ENCODE results near the gene PIKFYVE.
"Not testable (repeated sequence)": the region's sequence is repeated elsewhere in the genome, so short reads cannot be mapped to it uniquely, and the experiment has no call there.

PIKFYVE gene

GRCh38 chr2:208300847-208301618, 35.0 kb downstream of the PIKFYVE start:
- no peak for DNase-seq (ENCODE audit: low read depth)

- DNase-seq (ENCODE audit: low read depth) = no peak
Observed at GRCh38 chr2:208304157-208304556, 38.1 kb downstream of the PIKFYVE start.

- no peak for DNase-seq (ENCODE audit: low read depth)
Observed at GRCh38 chr2:208304695-208305094, 38.6 kb downstream of the PIKFYVE start.

- no peak for DNase-seq (ENCODE audit: low read depth)
Observed at GRCh38 chr2:208306291-208306690, 40.2 kb downstream of the PIKFYVE start.

GRCh38 chr2:208311321-208311720, 45.3 kb downstream of the PIKFYVE start:
- DNase-seq (ENCODE audit: low read depth) = no peak

- DNase-seq (ENCODE audit: low read depth) = no peak
Observed at GRCh38 chr2:208311954-208312353, 45.9 kb downstream of the PIKFYVE start.

GRCh38 chr2:208315081-208315788, 49.2 kb downstream of the PIKFYVE start:
- DNase-seq (ENCODE audit: low read depth) = no peak

GRCh38 chr2:208318127-208318526, 52.1 kb downstream of the PIKFYVE start:
- DNase-seq (ENCODE audit: low read depth) = no peak

GRCh38 chr2:208319391-208319790, 53.3 kb downstream of the PIKFYVE start:
- DNase-seq (ENCODE audit: low read depth) = no peak

GRCh38 chr2:208320686-208321085, 54.6 kb downstream of the PIKFYVE start:
- DNase-seq (ENCODE audit: low read depth) = no peak

- DNase-seq (ENCODE audit: low read depth) = no peak
Observed at GRCh38 chr2:208326016-208326415, 60.0 kb downstream of the PIKFYVE start.

GRCh38 chr2:208329485-208329884, 63.4 kb downstream of the PIKFYVE start:
- DNase-seq (ENCODE audit: low read depth) = no peak

- DNase-seq (ENCODE audit: low read depth) = no peak
Observed at GRCh38 chr2:208334230-208334629, 68.2 kb downstream of the PIKFYVE start.

GRCh38 chr2:208346756-208347155, 80.7 kb downstream of the PIKFYVE start:
- no peak for DNase-seq (ENCODE audit: low read depth)

GRCh38 chr2:208350610-208351009, 84.6 kb downstream of the PIKFYVE start:
- no peak for DNase-seq (ENCODE audit: low read depth)

- no peak for DNase-seq (ENCODE audit: low read depth)
Observed at GRCh38 chr2:208352644-208353567, 86.9 kb downstream of the PIKFYVE start.

GRCh38 chr2:208354964-208355381, 88.9 kb downstream of the PIKFYVE start:
- DNase-seq (ENCODE audit: low read depth) = no peak

GRCh38 chr2:208356420-208356819, 90.4 kb downstream of the PIKFYVE start:
- DNase-seq (ENCODE audit: low read depth) = not testable (repeated sequence)

GRCh38 chr2:208356846-208357574, 91.0 kb downstream of the PIKFYVE start:
- no peak for DNase-seq (ENCODE audit: low read depth)

- no peak for DNase-seq (ENCODE audit: low read depth)
Observed at GRCh38 chr2:208358758-208359631, 92.9 kb downstream of the PIKFYVE start.

- DNase-seq (ENCODE audit: low read depth) = no peak
Observed at GRCh38 chr2:208359632-208359986, 93.6 kb downstream of the PIKFYVE start.
